Measurements from ENCODE around the gene MBP. TPM values are rescaled to one million over a fixed set of nuclear protein-coding genes. Genes with fewer than 3 reads are reported as not detected.
"Not testable (repeated sequence)": the region's sequence is repeated elsewhere in the genome, so short reads cannot be mapped to it uniquely, and the experiment has no call there.

MBP gene
- total RNA-seq, 1 donor from 2014 or later, result 2,463 TPM

DNA sequence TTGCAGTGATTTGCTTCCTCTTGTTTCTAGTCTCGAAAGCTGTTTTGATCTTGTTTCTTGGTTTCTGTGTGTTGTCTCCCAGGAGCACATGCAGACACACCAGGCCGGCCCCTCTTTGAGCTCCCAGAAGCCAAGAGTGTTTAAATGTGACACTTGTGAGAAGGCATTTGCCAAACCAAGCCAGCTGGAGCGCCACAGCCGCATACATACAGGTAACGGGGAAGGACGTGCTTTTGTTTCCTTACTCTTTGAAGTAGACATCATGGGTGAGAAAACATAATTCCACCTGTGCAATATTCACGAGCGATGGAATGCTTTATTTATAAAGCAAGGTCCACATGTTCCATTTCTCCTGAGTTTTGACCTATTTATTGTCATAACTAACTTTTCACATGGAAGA is 173.0 kb downstream of the MBP start:
- ATAC-seq (no peak), DNase-seq (ENCODE audit: low spot score) (no peak)
- intact Hi-C loops (cut with DNase I), result no loop called here

DNA sequence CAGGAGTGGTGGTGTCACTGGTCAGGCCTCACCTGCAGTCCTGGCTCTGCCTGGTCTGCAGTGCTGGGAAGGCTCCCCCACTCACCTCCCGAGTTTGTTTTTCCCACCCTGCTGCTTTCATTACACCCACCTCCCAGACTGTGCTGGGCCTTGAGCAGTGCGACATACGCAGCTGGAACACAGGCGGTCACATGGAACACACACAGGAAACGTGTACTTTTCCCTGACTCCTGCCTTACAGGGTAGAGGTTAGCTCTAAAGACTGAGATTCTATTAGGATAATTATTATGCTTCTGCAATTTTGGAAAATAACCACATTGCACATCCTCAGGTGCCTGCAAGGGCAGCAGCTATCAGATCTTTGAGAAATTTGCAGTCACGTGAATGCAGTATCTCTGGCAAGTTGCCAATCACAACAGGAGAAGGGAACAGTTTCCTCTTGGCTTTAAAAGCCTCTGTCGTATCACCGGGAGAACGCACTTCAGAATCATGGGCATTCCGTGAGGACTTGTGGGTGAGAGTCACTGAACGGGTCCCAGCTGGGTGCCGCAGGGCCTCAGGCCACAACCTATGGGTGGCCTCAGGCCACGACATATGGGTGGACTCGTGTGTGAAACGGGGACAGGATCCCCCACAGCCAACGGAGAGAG is 173.8 kb downstream of the MBP start:
- DNase-seq (ENCODE audit: low spot score), result no peak
- ATAC-seq, result peak; percentile 30
- intact Hi-C loops (cut with DNase I), result no loop called here

DNA sequence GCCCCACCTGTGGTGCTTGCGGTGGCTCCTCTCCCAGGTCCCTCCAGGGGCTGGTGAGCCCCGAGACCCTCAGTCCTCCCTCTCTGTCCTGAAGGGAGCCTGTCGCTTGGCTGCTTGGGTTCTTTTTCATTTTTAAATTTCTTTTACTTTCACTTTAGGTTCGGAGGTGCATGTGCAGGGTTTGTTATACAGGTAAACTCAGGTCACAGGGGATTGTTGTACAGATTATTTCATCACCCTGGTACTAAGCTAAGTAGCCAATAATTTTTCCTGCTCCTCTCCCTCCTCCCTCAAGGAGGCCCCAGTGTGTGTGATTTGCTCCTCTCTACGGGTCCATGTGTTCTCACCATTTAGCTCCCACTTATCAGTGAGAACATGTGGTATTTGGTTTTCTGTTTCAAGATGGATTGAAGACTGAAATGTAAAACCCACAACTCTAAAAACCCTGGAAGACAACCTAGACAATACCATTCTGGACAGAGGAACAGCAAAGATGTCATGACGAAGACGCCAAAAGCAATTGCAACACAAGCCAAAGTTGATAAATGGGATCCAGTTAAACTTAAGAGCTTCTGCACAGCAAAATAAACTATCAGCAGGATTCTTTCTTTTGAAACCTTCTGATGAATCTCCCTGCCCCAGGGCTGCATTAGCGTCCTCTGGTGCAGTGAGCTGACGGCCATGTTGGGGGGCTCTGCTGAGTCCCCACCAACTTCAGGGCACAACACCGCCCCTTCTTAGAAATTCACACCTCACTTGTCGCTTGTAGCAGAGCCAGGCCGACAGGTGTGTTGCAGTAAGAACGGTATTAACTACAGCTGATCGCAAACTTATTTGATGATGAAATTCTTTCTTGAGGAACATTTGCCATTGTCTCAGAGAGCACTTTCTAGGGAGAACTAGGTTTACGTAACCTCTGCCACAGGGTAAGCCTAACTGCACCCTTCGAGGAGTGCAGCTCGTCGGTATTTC is 174.9 kb downstream of the MBP start:
- DNase-seq (ENCODE audit: low spot score), result no peak
- intact Hi-C loops (cut with DNase I), result no loop called here
- no peak for ATAC-seq

DNA sequence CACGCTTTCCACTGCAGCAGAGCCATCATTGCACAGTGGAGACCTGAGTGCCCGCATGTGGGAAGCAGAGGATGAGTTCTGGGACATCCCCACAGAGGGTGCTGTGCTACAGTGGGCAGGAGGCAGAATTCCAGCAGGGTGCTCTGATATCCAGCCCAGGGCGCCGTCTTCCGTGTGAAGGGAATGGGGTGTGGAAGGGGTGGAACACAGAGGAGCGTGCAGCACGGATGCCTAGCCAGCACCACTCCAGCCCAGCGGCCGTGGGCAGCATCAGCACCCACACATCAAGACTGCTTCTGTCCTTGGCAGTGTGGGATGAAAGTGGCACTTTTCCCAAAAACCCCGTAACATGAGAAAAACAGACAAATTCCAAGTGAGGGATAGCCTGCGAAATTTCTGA is 175.9 kb downstream of the MBP start:
- intact Hi-C loops (cut with DNase I), result no loop called here
- peak; percentile 13 for ATAC-seq

DNA sequence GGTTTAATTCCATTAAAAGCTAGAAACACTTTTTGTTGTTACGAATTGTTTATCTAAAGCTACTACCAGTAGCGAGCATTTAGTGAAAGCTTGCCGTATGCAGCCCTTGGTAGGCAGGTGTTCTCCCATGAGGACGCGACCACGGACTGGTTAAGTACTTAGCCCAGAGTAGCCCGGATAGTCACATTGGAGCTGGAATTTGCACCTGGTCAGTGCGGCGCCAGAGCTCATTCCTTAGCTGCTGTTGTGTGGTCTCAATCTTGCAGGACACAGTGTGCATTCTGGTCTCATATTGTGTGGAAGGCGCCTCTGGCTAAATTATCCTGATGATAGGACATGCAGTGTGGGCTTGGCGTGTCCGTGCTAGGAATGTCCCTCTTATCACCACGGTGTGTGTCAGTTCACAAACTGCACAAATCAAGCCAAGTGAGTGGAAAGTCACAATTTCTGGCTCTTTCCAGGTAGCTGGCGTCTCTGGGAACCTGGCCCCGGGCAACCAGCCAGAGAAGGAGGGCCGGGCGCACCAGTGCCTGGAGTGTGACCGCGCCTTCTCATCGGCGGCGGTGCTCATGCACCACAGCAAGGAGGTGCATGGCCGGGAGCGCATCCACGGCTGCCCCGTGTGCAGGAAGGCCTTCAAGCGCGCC is 176.9 kb downstream of the MBP start:
- intact Hi-C loops (cut with DNase I), result no loop called here
- no peak for DNase-seq (ENCODE audit: low spot score)
- ATAC-seq, result no peak

More for the DNA sequence above, 175.9 kb downstream of the MBP start:
- DNase-seq (ENCODE audit: low spot score), result no peak

DNA sequence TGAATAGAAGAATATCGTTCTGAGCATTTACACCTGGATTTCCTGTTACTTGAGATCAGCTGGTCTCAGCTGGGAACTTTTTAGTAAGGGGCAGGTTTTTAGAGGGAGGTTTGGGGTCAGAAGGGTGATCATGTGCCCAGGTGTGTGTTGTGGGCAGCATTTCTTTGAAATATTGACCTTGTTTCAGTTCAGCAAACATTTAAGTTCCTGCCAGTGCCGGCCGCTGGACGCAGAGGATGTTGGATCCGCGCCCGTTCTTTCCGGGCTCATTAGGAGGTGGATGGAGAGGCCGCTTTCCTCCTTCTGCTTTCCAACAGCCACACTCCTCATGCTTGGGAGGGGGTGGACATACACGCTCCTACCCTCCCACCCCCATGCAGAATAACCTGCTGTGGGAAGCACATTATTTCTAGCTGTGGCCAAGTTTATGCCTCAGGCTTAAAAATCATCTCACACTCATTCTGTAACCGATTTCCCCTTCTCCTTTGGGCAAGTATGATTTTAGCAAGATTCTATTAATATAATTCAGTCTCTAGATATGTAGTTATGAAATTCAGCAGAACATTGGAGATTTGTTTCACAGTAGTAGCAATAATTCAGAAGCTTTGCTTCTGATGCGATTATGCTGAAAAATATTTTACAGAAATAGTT is 178.9 kb downstream of the MBP start:
- DNase-seq (ENCODE audit: low spot score), result peak; percentile 88
- intact Hi-C loops (cut with DNase I), result no loop called here
- peak; percentile 80 for ATAC-seq

DNA sequence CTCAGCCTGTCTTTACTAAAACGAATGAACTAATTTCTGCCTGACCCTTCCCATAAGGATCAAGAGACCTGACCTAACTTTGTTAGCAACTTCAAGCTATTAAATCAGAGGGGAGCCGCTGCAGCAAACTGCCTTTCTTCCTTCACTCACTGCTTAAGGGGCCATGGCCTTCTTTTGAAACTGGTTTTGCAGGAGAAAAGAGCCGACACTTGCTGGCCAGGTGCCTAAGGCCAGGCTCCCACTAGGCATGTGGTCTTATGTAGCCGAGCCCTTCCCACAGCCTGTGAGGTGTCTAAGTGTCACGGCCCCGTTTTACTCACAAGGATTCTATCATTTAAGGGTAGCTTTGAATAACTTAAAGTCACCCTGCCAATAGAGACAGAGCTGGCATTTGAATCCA is 179.4 kb downstream of the MBP start:
- no peak for DNase-seq (ENCODE audit: low spot score)

DNA sequence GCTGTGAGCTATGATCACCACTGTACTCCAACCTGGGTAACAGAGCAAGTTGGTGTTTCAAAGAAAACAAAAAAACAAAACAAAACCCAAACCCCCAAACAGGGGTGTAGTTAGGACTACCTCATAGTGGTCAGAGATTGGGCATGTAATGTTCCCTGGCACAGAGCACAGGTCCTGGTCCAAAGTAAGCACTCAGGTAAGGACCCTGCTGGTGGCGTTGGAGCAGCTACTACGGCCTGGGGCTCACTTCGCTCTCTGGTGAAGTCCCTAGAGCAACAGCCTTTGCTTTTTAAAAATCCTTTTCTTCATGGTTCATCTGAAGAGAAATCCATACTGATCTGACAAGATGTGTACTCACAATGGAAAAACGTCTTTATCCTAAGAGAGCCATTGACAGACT is 179.8 kb downstream of the MBP start:
- intact Hi-C loops (cut with DNase I), result no loop called here
- no peak for ATAC-seq
- DNase-seq (ENCODE audit: low spot score), result no peak

More for the DNA sequence above, 179.4 kb downstream of the MBP start:
- ATAC-seq, result peak; percentile 36
- intact Hi-C loops (cut with DNase I), result no loop called here

DNA sequence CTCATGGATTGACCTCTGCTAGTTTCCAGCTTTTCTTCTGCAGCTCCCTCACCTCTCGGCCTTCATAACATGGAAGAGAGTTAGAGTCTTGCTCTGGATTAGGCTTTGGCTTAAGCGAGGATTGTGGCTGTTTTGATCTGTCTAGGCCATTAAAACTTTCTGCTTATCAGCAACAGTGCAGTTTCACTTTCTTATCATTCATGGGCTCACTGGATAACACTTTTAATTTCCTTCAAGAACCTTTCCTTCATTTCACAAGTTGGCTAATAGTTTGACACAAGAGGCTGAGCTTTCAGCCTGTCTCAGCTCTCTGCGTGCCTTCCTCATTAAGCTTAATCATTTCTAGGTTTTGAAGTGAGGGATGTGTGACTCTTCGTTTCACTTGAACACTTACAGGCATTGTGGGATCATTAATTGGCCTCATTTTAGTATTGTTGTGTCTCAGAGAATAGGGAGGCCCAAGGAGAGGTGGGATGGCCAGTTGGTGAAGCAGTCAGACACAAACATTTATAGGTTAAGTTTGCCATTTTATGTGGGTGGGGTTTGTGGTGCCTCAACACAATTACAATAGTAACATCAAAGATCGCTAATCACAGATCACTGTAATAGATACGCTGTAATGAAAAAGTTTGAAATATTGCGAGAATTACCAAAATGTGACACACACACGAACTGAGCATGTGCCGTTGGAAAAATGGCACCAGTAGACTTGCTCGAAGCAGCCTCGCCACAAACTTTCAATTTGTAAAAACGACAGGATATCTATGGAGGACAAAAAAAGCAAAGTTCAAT is 180.9 kb downstream of the MBP start:
- intact Hi-C loops (cut with DNase I), result no loop called here
- ATAC-seq, result no peak

DNA sequence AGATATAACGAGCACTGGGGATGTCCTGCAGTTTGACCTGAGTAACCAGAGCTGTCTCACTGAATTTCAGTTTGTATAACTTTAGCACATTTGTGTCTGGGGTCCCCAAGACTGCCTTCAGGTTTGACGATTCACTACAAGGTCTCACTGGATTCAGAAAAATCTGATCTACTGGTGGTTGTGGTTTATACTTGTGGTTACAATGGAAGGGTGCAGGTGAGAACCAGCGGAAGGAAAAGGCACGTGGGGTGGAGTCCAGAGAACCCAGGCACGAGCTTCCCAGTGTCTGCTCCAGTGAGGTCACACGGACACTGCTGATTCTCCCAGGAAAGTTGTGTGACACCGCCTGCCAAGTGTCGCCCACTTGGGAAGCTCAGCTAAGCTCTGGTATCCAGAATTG is 184.2 kb downstream of the MBP start:
- ATAC-seq, result no peak

More for the DNA sequence above, 180.9 kb downstream of the MBP start:
- no peak for DNase-seq (ENCODE audit: low spot score)

DNA sequence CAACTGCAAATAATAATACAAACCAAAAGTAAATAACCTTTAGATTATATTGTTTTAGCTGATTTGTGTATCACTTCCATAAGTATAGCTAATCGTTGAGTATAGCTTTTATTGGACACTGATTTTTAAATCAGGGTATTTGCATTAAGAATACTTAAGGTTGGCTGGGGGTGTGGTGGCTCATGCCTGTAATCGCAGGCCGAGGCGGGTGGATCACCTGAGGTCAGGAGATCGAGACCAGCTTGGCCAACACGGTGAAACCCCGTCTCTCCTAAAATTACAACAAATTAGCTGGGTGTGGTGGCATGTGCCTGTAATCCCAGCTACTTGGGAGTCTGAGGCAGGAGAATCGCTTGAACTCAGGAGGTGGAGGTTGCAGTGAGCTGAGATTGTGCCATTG is 188.2 kb downstream of the MBP start:
- DNase-seq (ENCODE audit: low spot score); ATAC-seq; intact Hi-C loops (cut with DNase I): not testable (repeated sequence)

More for the DNA sequence above, 184.2 kb downstream of the MBP start:
- intact Hi-C loops (cut with DNase I), result no loop called here
- no peak for DNase-seq (ENCODE audit: low spot score)

DNA sequence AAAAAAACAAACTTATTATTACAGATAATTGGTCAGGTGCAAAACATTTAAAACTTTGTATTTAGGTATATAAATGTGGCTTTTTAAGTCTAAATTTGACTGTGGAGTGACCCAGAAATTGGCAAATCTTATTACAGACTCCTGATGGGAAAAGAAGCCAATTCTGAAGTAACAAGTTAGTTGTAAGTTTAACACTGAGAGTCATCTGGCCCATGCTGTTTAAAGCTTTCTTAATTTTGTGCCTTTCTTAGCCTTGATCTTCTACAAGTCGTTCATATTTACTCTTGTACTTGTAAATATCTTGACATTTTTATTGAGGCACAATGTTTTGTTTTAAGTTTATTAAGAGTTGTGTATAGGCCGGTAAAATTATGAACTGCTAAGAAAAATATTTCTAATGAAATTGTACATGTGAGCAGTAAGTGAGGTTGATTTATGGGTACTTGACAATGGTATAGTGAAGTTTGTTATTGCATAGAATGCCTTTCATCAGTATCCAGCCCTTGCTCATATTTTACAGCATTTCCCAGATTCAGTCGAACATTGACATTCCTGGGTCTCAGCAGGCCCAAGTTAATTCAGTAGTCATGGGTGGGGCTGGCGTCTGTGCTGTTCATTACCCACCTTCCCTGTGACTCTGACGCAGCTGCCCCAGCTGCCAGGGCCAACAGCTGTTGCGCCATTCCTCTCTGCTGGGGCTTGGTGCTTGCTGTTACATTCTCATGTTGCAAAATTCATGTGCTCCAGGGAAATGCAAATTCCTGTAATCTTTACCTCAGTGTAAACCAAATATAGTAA is 188.8 kb downstream of the MBP start:
- intact Hi-C loops (cut with DNase I), result no loop called here
- ATAC-seq (peak; percentile 96), DNase-seq (ENCODE audit: low spot score) (no peak)

DNA sequence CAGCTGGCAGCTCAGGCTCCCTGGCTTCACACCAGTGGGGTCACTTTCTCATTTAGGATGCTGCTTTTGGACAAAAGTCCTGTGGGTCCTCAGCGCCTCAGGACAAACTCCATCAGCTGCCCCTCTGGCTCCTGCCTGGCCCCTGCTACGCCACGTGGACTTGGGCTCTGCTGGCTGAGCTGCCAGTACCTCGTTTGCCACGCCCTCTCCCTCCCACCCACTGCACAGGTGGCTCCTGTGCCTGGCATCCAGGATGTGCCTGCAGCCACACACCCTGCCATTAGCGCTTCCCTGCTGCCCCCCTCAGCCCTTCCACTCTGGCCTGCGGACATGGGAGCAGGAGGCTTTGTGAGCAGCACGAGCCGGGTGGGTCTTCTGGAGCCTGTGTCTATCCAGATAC is 191.3 kb downstream of the MBP start:
- no peak for DNase-seq (ENCODE audit: low spot score)
- ATAC-seq, result no peak
- intact Hi-C loops (cut with DNase I), result no loop called here

DNA sequence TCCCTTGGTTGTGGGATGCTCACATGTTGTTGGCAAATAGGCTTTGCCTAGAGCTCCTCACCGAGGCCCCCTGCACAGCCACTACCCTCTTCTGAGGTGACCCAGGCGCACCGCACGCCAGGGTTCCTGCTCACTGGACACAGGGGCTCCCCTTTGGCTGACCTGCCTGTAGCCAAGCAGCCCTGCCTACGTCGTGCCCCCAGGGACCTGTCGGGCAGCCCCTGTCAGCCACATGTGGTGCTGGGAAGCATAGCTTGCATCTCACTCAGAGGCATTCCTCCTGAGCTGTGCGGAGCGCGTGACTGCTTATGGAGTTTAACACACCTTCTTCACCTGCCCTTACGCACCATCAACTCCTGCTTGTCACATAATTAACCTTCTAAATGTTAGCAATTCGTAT is 194.0 kb downstream of the MBP start:
- ATAC-seq, result peak; percentile 42
- intact Hi-C loops (cut with DNase I), result no loop called here
- DNase-seq (ENCODE audit: low spot score), result no peak

DNA sequence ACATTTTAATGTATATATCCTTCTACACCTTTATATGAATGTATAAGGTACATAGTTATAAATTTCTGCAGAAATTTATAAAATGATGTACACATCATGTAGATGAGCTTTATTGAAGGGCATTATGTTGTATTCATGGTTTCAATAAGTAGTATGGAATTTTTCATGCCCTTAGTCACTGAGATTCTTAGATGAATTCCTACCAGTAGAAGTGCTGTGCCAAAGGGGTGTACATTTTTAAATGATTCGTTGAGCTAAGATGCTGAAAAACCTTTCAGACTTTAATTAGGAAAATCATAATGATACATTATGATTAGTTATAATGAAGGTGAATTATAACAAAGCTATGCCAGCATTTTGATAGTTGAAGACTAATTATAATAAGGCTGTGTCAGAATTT is 195.0 kb downstream of the MBP start:
- DNase-seq (ENCODE audit: low spot score), result no peak
- intact Hi-C loops (cut with DNase I), result no loop called here
- no peak for ATAC-seq

DNA sequence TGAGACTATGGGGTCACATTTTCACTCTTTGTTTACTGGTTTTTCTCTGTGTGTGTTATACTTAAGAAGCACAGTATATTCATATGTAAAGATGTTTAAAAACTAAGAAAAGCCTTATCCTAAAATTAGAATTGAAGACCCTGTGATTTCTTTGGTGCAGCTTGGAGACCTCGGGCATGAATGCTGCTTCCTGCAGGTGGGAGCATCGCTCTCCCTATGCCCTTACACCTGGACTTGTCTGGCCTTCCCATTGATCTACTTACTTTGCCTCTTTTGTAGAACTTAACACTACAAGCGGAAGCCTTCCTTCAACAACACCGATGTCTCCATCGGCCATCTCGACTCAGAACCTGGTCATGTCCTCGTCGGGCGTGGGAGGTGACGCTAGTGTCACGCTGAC is 195.7 kb downstream of the MBP start:
- intact Hi-C loops (cut with DNase I), result no loop called here
- no peak for ATAC-seq

DNA sequence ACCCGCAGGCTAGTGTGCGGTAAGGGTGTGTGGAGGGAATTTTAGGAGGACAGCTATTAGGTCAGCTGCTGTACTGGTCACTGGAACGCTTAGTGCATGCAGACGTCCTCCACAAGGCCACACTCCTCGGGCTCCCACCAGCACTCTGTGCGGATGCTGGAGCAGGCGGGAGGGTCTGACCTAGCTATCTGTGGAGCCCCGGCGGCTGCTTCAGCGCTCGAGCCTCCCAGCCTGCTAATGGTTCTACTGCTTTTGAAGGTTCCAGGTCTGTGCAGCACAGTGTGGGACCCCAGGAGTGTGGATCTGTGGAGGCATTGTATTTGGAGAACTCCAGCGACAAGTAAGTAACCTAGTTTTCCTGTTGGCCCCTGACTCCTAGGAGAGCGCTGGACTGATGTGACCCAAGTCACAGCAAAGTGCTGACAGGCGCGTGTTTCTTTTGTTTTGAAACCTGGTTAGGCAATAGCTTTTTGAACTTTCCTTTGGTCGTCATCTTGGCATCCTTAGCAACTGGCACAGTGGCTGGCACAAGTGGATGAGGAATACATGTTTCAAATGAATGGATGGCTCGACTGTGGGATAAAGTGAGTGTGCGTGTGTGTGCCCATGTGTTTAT is 196.8 kb downstream of the MBP start:
- intact Hi-C loops (cut with DNase I), result no loop called here
- ATAC-seq (no peak), DNase-seq (ENCODE audit: low spot score) (no peak)

More for the DNA sequence above, 195.7 kb downstream of the MBP start:
- DNase-seq (ENCODE audit: low spot score), result no peak
